ENCODE measurements around the gene GABRB3.

GABRB3 gene

GRCh38 chr15:26804063-26804804 lies 31.4 kb upstream of the GABRB3 start:
- in situ Hi-C loops (cut with HindIII; ENCODE audit: low pct_ligation_motif_present, low sequenced_read_pairs): no loop called here

GRCh38 chr15:26790118-26790517 lies 17.3 kb upstream of the GABRB3 start:
- H3K36me3 ChIP-seq (replicated peaks): no peaks in the 10 kb centered on the region
- in situ Hi-C loops (cut with HindIII; ENCODE audit: low pct_ligation_motif_present, low sequenced_read_pairs): no loop called here
- H3K27ac ChIP-seq: no peak overlapping the region
- H3K27me3 ChIP-seq (replicated peaks): no peaks in the 10 kb centered on the region
- no peak overlapping the region for H3K4me3 ChIP-seq (ENCODE audit: low read depth, low read length)
- TF ChIP-seq CTCF (IDR thresholded peaks at IDR 0.05; ENCODE audit: low read depth, low read length, missing control alignments): no peak
- DNase-seq: no peak

More at GRCh38 chr15:26804063-26804804, 31.4 kb upstream of the GABRB3 start:
- Histone ChIP-seq H3K4me3 (ENCODE audit: low read depth, low read length) (no peak overlapping the region), H3K27ac (no peak overlapping the region), H3K36me3 (replicated peaks) (no peaks in the 10 kb centered on the region), H3K27me3 (replicated peaks) (no peaks in the 10 kb centered on the region)
- TF ChIP-seq CTCF (IDR thresholded peaks at IDR 0.05; ENCODE audit: low read depth, low read length, missing control alignments): no peak
- DNase-seq: no peak

- no peak for DNase-seq
- in situ Hi-C loops (cut with HindIII; ENCODE audit: low pct_ligation_motif_present, low sequenced_read_pairs): no loop called here
- no peak for TF ChIP-seq CTCF (IDR thresholded peaks at IDR 0.05; ENCODE audit: low read depth, low read length, missing control alignments)
- Histone ChIP-seq H3K4me3 (ENCODE audit: low read depth, low read length) (no peak overlapping the region), H3K27ac (no peak overlapping the region), H3K36me3 (replicated peaks) (no peaks in the 10 kb centered on the region), H3K27me3 (replicated peaks) (no peaks in the 10 kb centered on the region)
Observed at GRCh38 chr15:26781816-26782215, 8.9 kb upstream of the GABRB3 start.

- H3K27me3 ChIP-seq (replicated peaks): peaks cover 21% of the 10 kb centered on the region
- no peak for TF ChIP-seq CTCF (IDR thresholded peaks at IDR 0.05; ENCODE audit: low read depth, low read length, missing control alignments)
- DNase-seq: no peak
Observed at GRCh38 chr15:26773917-26774316, 1.1 kb upstream of the GABRB3 start.

GRCh38 chr15:26773067-26773877 lies 406 bp upstream of the GABRB3 start:
- in situ Hi-C loops (cut with HindIII; ENCODE audit: low pct_ligation_motif_present, low sequenced_read_pairs): no loop called here
- Histone ChIP-seq H3K27me3 (replicated peaks) (peaks cover 21% of the 10 kb centered on the region), H3K4me3 (ENCODE audit: low read depth, low read length) (no peak overlapping the region)

More at GRCh38 chr15:26773917-26774316, 1.1 kb upstream of the GABRB3 start:
- H3K36me3 ChIP-seq (replicated peaks): no peaks in the 10 kb centered on the region
- no peak overlapping the region for H3K27ac ChIP-seq
- H3K4me3 ChIP-seq (ENCODE audit: low read depth, low read length): no peak overlapping the region
- in situ Hi-C loops (cut with HindIII; ENCODE audit: low pct_ligation_motif_present, low sequenced_read_pairs): no loop called here

More at GRCh38 chr15:26773067-26773877, 406 bp upstream of the GABRB3 start:
- Histone ChIP-seq H3K27ac (no peak overlapping the region), H3K36me3 (replicated peaks) (no peaks in the 10 kb centered on the region)
- no peak for DNase-seq
- no peak for TF ChIP-seq CTCF (IDR thresholded peaks at IDR 0.05; ENCODE audit: low read depth, low read length, missing control alignments)
